ENCODE measurements around the gene GALNT2.

The GALNT2 gene

DNA sequence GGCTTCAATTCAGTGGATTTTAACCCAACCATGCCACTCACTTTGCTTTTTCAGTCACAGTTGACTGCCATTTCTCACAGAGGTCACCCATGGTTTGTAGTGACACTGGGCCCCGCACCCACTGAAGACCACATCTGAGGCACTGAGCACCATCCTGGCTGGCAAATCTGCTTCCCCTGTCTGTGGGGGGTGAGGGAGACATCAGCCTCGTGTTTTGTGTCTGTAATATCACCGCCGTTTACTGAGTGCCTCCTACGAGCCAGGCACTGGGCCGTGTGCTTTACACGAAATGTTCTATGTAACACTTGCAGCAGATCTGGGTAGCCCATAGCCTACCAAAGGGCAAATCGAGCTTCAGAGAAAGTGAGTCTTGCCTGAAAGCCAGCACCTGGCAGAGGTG is 197.3 kb downstream of the GALNT2 start:
- Histone ChIP-seq H3K4me3 (ENCODE audit: low read length) (no peak overlapping the region), H3K4ac (ENCODE audit: low read depth, low read length) (no peak overlapping the region), H2BK120ac (ENCODE audit: low read depth, low read length) (no peak overlapping the region), H2AK5ac (ENCODE audit: low read length) (no peak overlapping the region), H3K4me2 (ENCODE audit: low read length) (no peak overlapping the region), H3K4me1 (ENCODE audit: control insufficient read depth, low read depth, low read length) (no peaks in the 10 kb centered on the region), H3K18ac (ENCODE audit: low read length) (no peak overlapping the region), H3K27ac (ENCODE audit: low read depth, low read length) (no peak overlapping the region), H3K56ac (ENCODE audit: low read length) (no peak overlapping the region), H2BK15ac (replicated peaks; ENCODE audit: low read depth) (no peak overlapping the region), H3K23ac (ENCODE audit: low read length) (no peak overlapping the region), H4K5ac (ENCODE audit: low read length) (no peak overlapping the region), H3K79me2 (ENCODE audit: control insufficient read depth, insufficient read depth, low read length) (no peaks in the 10 kb centered on the region), H3K9ac (ENCODE audit: low read length) (no peak overlapping the region), H3K79me1 (ENCODE audit: low read length) (no peaks in the 10 kb centered on the region), H3K36me3 (ENCODE audit: control insufficient read depth, insufficient read depth, low read length) (no peaks in the 10 kb centered on the region), H4K8ac (ENCODE audit: low read depth, low read length) (no peak overlapping the region), H2BK5ac (ENCODE audit: low read length) (no peak overlapping the region), H3K27me3 (ENCODE audit: insufficient read depth, low read length, poor library complexity) (no peaks in the 10 kb centered on the region)
- WGBS (ENCODE audit: extremely low coverage, insufficient coverage, low lambda C conversion rate), result no CpG with 5 or more reads among the region's 8 CpGs
- no peak for DNase-seq

DNA sequence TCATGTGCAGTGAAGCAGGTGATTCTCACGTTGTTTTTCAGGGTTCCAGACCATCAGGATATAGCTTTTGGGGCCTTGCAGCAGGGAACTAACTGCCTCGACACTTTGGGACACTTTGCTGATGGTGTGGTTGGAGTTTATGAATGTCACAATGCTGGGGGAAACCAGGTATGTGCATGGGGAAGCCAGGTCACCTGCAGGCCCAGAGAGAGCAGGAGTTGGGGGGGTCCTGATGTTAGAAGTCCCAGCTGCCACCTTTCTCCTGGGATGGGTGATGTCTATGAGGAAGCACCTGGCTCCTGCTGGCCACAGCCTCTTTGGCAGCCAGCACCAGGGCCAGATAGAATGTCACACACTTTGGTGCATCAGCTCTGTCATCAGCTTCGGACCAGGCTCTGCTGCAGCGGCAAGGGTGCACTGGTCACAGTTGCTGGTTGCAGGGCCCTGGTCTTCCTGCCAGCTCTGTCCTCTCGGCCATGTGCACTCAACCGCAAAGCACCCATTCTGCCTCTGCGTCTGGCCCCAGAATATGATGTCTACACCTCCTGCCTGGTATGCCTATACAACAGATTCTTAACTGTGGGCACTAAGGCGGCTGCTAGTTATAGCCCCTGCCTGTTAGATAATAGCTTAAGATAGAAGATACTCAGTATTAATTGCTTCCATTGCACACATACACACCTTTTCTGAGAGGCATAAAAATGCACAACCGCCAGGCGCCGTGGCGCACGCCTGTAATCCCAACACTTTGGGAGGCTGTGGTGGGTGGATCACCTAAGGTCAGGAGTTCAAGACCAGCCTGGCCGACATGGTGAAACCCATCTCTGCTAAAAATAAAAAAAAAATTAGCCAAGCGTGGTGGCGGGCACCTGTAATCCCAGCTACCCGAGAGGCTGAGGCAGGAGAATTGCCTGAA is 198.4 kb downstream of the GALNT2 start:
- Histone ChIP-seq H3K23ac (ENCODE audit: low read length) (no peak overlapping the region), H3K27ac (ENCODE audit: low read depth, low read length) (no peak overlapping the region), H3K4me3 (ENCODE audit: low read length) (no peak overlapping the region), H3K4me2 (ENCODE audit: low read length) (no peak overlapping the region), H3K79me1 (ENCODE audit: low read length) (no peaks in the 10 kb centered on the region), H3K79me2 (ENCODE audit: control insufficient read depth, insufficient read depth, low read length) (no peaks in the 10 kb centered on the region), H3K4ac (ENCODE audit: low read depth, low read length) (no peak overlapping the region), H4K8ac (ENCODE audit: low read depth, low read length) (no peak overlapping the region), H3K18ac (ENCODE audit: low read length) (no peak overlapping the region), H3K36me3 (ENCODE audit: control insufficient read depth, insufficient read depth, low read length) (no peaks in the 10 kb centered on the region), H3K4me1 (ENCODE audit: control insufficient read depth, low read depth, low read length) (no peaks in the 10 kb centered on the region), H4K5ac (ENCODE audit: low read length) (no peak overlapping the region), H3K9ac (ENCODE audit: low read length) (no peak overlapping the region), H2AK5ac (ENCODE audit: low read length) (no peak overlapping the region), H2BK15ac (replicated peaks; ENCODE audit: low read depth) (no peak overlapping the region), H2BK5ac (ENCODE audit: low read length) (no peak overlapping the region), H3K27me3 (ENCODE audit: insufficient read depth, low read length, poor library complexity) (no peaks in the 10 kb centered on the region), H3K56ac (ENCODE audit: low read length) (no peak overlapping the region), H2BK120ac (ENCODE audit: low read depth, low read length) (no peak overlapping the region)
- WGBS (ENCODE audit: extremely low coverage, insufficient coverage, low lambda C conversion rate), result no CpG with 5 or more reads among the region's 17 CpGs
- no peak for DNase-seq

DNA sequence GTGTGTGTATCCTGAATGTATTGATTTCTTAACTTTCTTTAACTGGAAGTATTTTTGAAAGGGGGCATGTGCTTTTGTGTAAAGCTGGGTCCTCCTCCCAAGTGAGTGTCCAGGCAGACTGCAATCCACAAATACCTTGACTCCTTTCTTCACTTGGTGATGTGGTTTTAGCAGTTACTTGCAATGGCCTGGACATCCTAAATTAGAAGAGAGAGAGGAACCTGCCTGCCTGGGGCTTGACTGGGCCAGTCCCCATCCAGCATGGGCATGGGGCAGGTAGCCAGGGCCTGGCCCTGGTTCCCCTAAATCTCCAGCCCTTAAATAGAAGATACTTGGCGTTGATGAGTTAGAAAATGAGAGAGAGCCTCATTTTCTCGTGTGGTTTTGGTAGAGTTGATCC is 199.4 kb downstream of the GALNT2 start:
- H3K56ac ChIP-seq (ENCODE audit: low read length), result no peak overlapping the region
- H3K9ac ChIP-seq (ENCODE audit: low read length), result no peak overlapping the region
- WGBS (ENCODE audit: extremely low coverage, insufficient coverage, low lambda C conversion rate), result no CpG with 5 or more reads among the region's 2 CpGs
- H3K36me3 ChIP-seq (ENCODE audit: control insufficient read depth, insufficient read depth, low read length), result no peaks in the 10 kb centered on the region
- no peak overlapping the region for H3K4me3 ChIP-seq (ENCODE audit: low read length)
- no peak overlapping the region for H3K23ac ChIP-seq (ENCODE audit: low read length)
- no peaks in the 10 kb centered on the region for H3K79me2 ChIP-seq (ENCODE audit: control insufficient read depth, insufficient read depth, low read length)
- H4K5ac ChIP-seq (ENCODE audit: low read length), result no peak overlapping the region
- H4K8ac ChIP-seq (ENCODE audit: low read depth, low read length), result no peak overlapping the region
- H3K27me3 ChIP-seq (ENCODE audit: insufficient read depth, low read length, poor library complexity), result no peaks in the 10 kb centered on the region
- H3K18ac ChIP-seq (ENCODE audit: low read length), result no peak overlapping the region
- H2BK15ac ChIP-seq (replicated peaks; ENCODE audit: low read depth), result no peak overlapping the region
- no peak overlapping the region for H2BK5ac ChIP-seq (ENCODE audit: low read length)
- no peak overlapping the region for H3K4me2 ChIP-seq (ENCODE audit: low read length)
- H2AK5ac ChIP-seq (ENCODE audit: low read length), result no peak overlapping the region
- no peak for DNase-seq
- H3K4ac ChIP-seq (ENCODE audit: low read depth, low read length), result no peak overlapping the region
- no peaks in the 10 kb centered on the region for H3K4me1 ChIP-seq (ENCODE audit: control insufficient read depth, low read depth, low read length)
- H3K79me1 ChIP-seq (ENCODE audit: low read length), result no peaks in the 10 kb centered on the region
- no peak overlapping the region for H2BK120ac ChIP-seq (ENCODE audit: low read depth, low read length)
- H3K27ac ChIP-seq (ENCODE audit: low read depth, low read length), result no peak overlapping the region

DNA sequence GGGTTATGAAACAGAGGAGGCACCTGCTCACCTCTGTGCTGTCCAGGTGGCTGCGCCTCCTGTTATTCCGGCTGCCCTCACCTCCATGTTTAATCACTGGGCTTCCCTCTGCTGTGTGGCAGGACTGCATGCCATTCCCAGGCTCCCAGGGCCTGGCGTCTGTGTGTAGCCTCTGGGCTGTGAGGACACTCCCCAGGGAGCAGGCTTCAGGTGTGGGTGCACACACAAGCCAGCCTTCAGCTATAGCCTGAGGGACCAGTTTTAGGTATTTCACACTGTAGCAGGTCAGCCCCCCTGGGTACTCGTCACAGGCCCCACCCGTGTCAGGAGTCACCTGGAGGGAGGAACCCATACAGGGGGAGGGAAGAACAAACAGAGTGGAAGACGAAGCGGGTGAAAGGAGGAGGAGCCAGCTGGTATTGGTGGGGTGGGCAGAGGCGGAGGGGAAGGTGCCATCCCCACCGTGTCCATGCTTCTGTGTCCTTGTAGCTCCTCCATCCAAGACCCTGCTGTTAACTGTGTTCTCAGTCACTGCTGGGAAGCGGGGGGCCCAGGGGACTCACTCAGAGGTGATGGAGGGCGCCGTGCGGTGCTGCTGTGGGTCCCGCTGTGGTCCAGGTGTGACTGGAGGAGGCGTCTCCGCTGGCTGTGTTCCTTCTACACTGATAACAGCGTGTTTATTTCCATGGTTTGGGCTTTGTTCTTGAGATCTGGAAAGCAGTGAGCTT is 200.5 kb downstream of the GALNT2 start:
- no peak overlapping the region for H4K5ac ChIP-seq (ENCODE audit: low read length)
- H3K23ac ChIP-seq (ENCODE audit: low read length), result no peak overlapping the region
- no peaks in the 10 kb centered on the region for H3K36me3 ChIP-seq (ENCODE audit: control insufficient read depth, insufficient read depth, low read length)
- DNase-seq, result no peak
- H3K9ac ChIP-seq (ENCODE audit: low read length), result no peak overlapping the region
- H2BK120ac ChIP-seq (ENCODE audit: low read depth, low read length), result no peak overlapping the region
- H2BK15ac ChIP-seq (replicated peaks; ENCODE audit: low read depth), result no peak overlapping the region
- no peak overlapping the region for H3K56ac ChIP-seq (ENCODE audit: low read length)
- H3K4me1 ChIP-seq (ENCODE audit: control insufficient read depth, low read depth, low read length), result no peaks in the 10 kb centered on the region
- no peak overlapping the region for H3K4me3 ChIP-seq (ENCODE audit: low read length)
- no peak overlapping the region for H3K18ac ChIP-seq (ENCODE audit: low read length)
- H4K8ac ChIP-seq (ENCODE audit: low read depth, low read length), result no peak overlapping the region
- no peak overlapping the region for H3K27ac ChIP-seq (ENCODE audit: low read depth, low read length)
- no peak overlapping the region for H3K4ac ChIP-seq (ENCODE audit: low read depth, low read length)
- H2AK5ac ChIP-seq (ENCODE audit: low read length), result no peak overlapping the region
- H3K27me3 ChIP-seq (ENCODE audit: insufficient read depth, low read length, poor library complexity), result no peaks in the 10 kb centered on the region
- no CpG with 5 or more reads among the region's 17 CpGs for WGBS (ENCODE audit: extremely low coverage, insufficient coverage, low lambda C conversion rate)
- H3K79me1 ChIP-seq (ENCODE audit: low read length), result no peaks in the 10 kb centered on the region
- no peaks in the 10 kb centered on the region for H3K79me2 ChIP-seq (ENCODE audit: control insufficient read depth, insufficient read depth, low read length)
- no peak overlapping the region for H2BK5ac ChIP-seq (ENCODE audit: low read length)
- H3K4me2 ChIP-seq (ENCODE audit: low read length), result no peak overlapping the region

DNA sequence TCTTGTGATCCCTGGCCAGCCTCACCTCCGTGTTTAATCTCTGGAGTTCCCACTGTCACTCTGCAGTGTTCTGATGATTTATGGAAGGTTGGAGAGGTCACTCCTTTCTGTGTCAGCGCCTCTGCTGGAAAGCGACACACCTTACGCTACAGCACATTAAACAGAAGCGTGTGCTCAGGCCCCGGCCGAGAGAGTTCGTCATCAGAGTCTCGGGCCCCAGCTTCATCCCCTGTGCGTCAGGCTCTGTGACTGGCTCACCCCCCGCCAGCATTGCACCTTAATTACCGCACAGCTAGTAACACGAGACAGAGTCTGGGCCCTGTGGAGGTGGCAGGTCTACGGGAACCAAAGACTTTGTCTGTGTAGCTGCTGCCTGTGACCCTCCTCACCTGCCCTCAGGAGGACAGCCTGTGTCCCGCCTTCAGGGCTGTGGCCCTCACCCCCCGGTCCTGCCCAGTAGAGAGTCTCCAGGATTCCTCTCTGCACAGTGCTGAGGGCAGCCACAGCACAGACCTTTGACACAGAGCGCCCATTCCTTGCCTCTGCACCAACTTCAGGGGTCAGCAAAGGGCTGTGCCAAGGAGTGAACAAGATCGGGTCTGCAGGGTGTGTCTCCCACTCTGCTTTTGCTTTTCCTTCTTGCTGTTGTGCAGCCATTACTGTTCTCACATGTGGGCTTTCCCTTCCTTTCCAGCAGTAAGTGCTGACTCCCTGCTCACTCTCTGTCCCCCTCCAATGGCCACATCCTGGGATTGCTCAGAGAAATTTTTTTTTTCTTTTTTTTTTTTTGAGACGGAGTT is 201.5 kb downstream of the GALNT2 start:
- peak; percentile 84 for DNase-seq
- WGBS (ENCODE audit: extremely low coverage, insufficient coverage, low lambda C conversion rate), result no CpG with 5 or more reads among the region's 19 CpGs
- H3K27ac ChIP-seq (ENCODE audit: low read depth, low read length), result no peak overlapping the region

More for the DNA sequence above, 201.5 kb downstream of the GALNT2 start:
- H3K4ac ChIP-seq (ENCODE audit: low read depth, low read length), result no peak overlapping the region
- H3K36me3 ChIP-seq (ENCODE audit: control insufficient read depth, insufficient read depth, low read length), result no peaks in the 10 kb centered on the region
- H3K79me1 ChIP-seq (ENCODE audit: low read length), result no peaks in the 10 kb centered on the region
- H3K4me3 ChIP-seq (ENCODE audit: low read length), result no peak overlapping the region
- no peak overlapping the region for H4K8ac ChIP-seq (ENCODE audit: low read depth, low read length)
- H3K9ac ChIP-seq (ENCODE audit: low read length), result no peak overlapping the region
- no peaks in the 10 kb centered on the region for H3K79me2 ChIP-seq (ENCODE audit: control insufficient read depth, insufficient read depth, low read length)
- H4K5ac ChIP-seq (ENCODE audit: low read length), result no peak overlapping the region
- no peak overlapping the region for H2BK120ac ChIP-seq (ENCODE audit: low read depth, low read length)
- no peak overlapping the region for H3K18ac ChIP-seq (ENCODE audit: low read length)
- no peaks in the 10 kb centered on the region for H3K4me1 ChIP-seq (ENCODE audit: control insufficient read depth, low read depth, low read length)
- H3K23ac ChIP-seq (ENCODE audit: low read length), result no peak overlapping the region
- H3K4me2 ChIP-seq (ENCODE audit: low read length), result no peak overlapping the region
- H3K56ac ChIP-seq (ENCODE audit: low read length), result no peak overlapping the region
- no peak overlapping the region for H2AK5ac ChIP-seq (ENCODE audit: low read length)
- no peak overlapping the region for H2BK5ac ChIP-seq (ENCODE audit: low read length)
- H2BK15ac ChIP-seq (replicated peaks; ENCODE audit: low read depth), result no peak overlapping the region
- H3K27me3 ChIP-seq (ENCODE audit: insufficient read depth, low read length, poor library complexity), result no peaks in the 10 kb centered on the region

Data from mesendoderm (in vitro differentiated cells).